Caco-2 (cell line): ENCODE results near the gene TIAM1. TPM values are rescaled to one million over a fixed set of nuclear protein-coding genes. Genes with fewer than 3 reads are reported as not detected.

Experiments
- BruUV-seq: library from RNA; stranded (reverse); fragments of 400-500 nt; replicated peaks from 2 replicates; lab custom pipeline; 2021; lab: Mats Ljungman, UMichigan
- CTCF ChIA-PET: fragments of 300-600 bp; sonication (Branson Sonifier 250); formaldehyde crosslinking; loops from one replicate; lab custom pipeline; 2022; ENCODE audit warnings: antibody characterized with exemption; lab: Charles Lee
- POLR2A ChIA-PET: fragments of 300-600 bp; sonication (Branson Sonifier 250); formaldehyde crosslinking; loops from one replicate; lab custom pipeline; 2022; ENCODE audit warnings: antibody characterized with exemption; lab: Charles Lee
- DNase-seq, 2 experiments: peaks; one replicate each; pipeline versions ENCODE4 v3.0.0 to v3.0.0-alpha.2; 2020 to 2022
- H3K27me3 ChIP-seq: replicated peaks from 2 replicates; pipeline ENCODE4 v1.6.0; 2011; ENCODE audit warnings: low read length; ENCODE audit not compliant: control insufficient read depth, insufficient read depth
- H3K36me3 ChIP-seq: 2 replicates; pipeline ENCODE4 v1.5.1; 2011; ENCODE audit warnings: low read length; ENCODE audit not compliant: control insufficient read depth, insufficient read depth
- H3K4me1 ChIP-seq: fragments of 250-450 bp; sonication (Bioruptor Pico); 2 replicates; pipeline ENCODE4 v1.5.1; 2020; ENCODE audit warnings: mild to moderate bottlenecking
- H3K4me3 ChIP-seq: 2 replicates; pipeline ENCODE4 v1.5.1; 2011; ENCODE audit warnings: low read depth, mild to moderate bottlenecking, control low read depth, low read length
- H3K9me3 ChIP-seq: fragments of 250-450 bp; sonication (Bioruptor Pico); 2 replicates; pipeline ENCODE4 v1.5.1; 2020; ENCODE audit warnings: mild to moderate bottlenecking, moderate library complexity
- H3K27ac Mint-ChIP-seq: one replicate; pipeline ENCODE4 v1.8.0; 2022; ENCODE audit warnings: mixed read lengths; ENCODE audit not compliant: unreplicated experiment
- H3K27me3 Mint-ChIP-seq: one replicate; pipeline ENCODE4 v1.8.0; 2022; ENCODE audit warnings: mixed read lengths; ENCODE audit not compliant: insufficient read depth, unreplicated experiment
- H3K36me3 Mint-ChIP-seq: one replicate; pipeline ENCODE4 v1.8.0; 2022; ENCODE audit warnings: mild to moderate bottlenecking, mixed read lengths; ENCODE audit not compliant: insufficient read depth, unreplicated experiment
- H3K4me1 Mint-ChIP-seq: one replicate; pipeline ENCODE4 v1.8.0; 2022; ENCODE audit warnings: low read depth, mixed read lengths; ENCODE audit not compliant: unreplicated experiment
- H3K4me3 Mint-ChIP-seq: one replicate; pipeline ENCODE4 v1.8.0; 2022; ENCODE audit warnings: mild to moderate bottlenecking, moderate library complexity, mixed read lengths; ENCODE audit not compliant: unreplicated experiment
- H3K9me3 Mint-ChIP-seq: one replicate; pipeline ENCODE4 v1.8.0; 2022; ENCODE audit warnings: mixed read lengths; ENCODE audit not compliant: unreplicated experiment
- CTCF ChIP-seq, 2 experiments: fragments of 200-600 bp in 1 of 2; IDR thresholded peaks; 1 replicate in 1 of 2; 2 replicates in 1 of 2; pipeline versions ENCODE4 v1.5.1 to v1.8.0; 2011 to 2022; ENCODE audit warnings: antibody characterized with exemption in 1 of 2, control low read depth in 1 of 2, inconsistent platforms in 1 of 2, low read depth in 1 of 2, low read length in 1 of 2, mild to moderate bottlenecking in 1 of 2, moderate library complexity in 1 of 2; ENCODE audit not compliant: insufficient read depth in 1 of 2, severe bottlenecking in 1 of 2, unreplicated experiment in 1 of 2
- intact Hi-C: fragments of 100-400 bp; cut with micrococcal nuclease; formaldehyde crosslinking; loops from one replicate; pipeline ENCODE4 v1.10.0; 2022; ENCODE audit not compliant: unreplicated experiment
- total RNA-seq: library from RNA; stranded (reverse); gene quantifications from 2 replicates; pipeline ENCODE4 v1.2.3, GENCODE V29; 2022

The TIAM1 gene
- total RNA-seq, 1 experiment from 2014 or later = 5.2 TPM

GRCh38 chr21:31331231-31331630, 12.8 kb downstream of the TIAM1 start:
- intact Hi-C loops = no loop called here
- Histone ChIP-seq H3K4me1 (no peaks in the 10 kb centered on the region), H3K9me3 (no peaks in the 10 kb centered on the region), H3K36me3 (no peaks in the 10 kb centered on the region), H3K4me3 (no peak overlapping the region), H3K27me3 (no peaks in the 10 kb centered on the region)
- Mint-ChIP-seq H3K36me3 (no peaks in the 10 kb centered on the region), H3K9me3 (no peaks in the 10 kb centered on the region), H3K27me3 (no peaks in the 10 kb centered on the region), H3K4me3 (no peak overlapping the region), H3K4me1 (no peaks in the 10 kb centered on the region), H3K27ac (no peak overlapping the region)
- POLR2A ChIA-PET = no interaction called here
- TF ChIP-seq CTCF (IDR thresholded peaks at IDR 0.05; ENCODE audit: insufficient read depth in 1 of 2, low read depth in 1 of 2, low read length in 1 of 2, severe bottlenecking in 1 of 2, unreplicated experiment in 1 of 2) = no peak
- BruUV-seq = no TSS peak
- CTCF ChIA-PET = no interaction called here
- no peak for DNase-seq

GRCh38 chr21:31330144-31330483, 13.9 kb downstream of the TIAM1 start:
- no peaks in the 10 kb centered on the region for H3K27me3 ChIP-seq
- H3K4me3 ChIP-seq = no peak overlapping the region
- Mint-ChIP-seq H3K27ac (no peak overlapping the region), H3K36me3 (no peaks in the 10 kb centered on the region), H3K9me3 (no peaks in the 10 kb centered on the region), H3K4me3 (no peak overlapping the region), H3K27me3 (no peaks in the 10 kb centered on the region), H3K4me1 (no peaks in the 10 kb centered on the region)
- ChIA-PET POLR2A (no interaction called here), CTCF (no interaction called here)
- DNase-seq = no peak
- H3K4me1 ChIP-seq = no peaks in the 10 kb centered on the region
- no peaks in the 10 kb centered on the region for H3K36me3 ChIP-seq
- no peak for TF ChIP-seq CTCF (IDR thresholded peaks at IDR 0.05; ENCODE audit: insufficient read depth in 1 of 2, low read depth in 1 of 2, low read length in 1 of 2, severe bottlenecking in 1 of 2, unreplicated experiment in 1 of 2)
- no TSS peak for BruUV-seq
- H3K9me3 ChIP-seq = no peaks in the 10 kb centered on the region
- intact Hi-C loops = no loop called here

- intact Hi-C loops = no loop called here
These were observed 14.5 kb downstream of the TIAM1 start for GRCh38 chr21:31329456-31330143.

More at GRCh38 chr21:31329456-31330143, 14.5 kb downstream of the TIAM1 start:
- no peaks in the 10 kb centered on the region for H3K4me1 Mint-ChIP-seq
- no peak overlapping the region for H3K4me3 Mint-ChIP-seq
- no peaks in the 10 kb centered on the region for H3K9me3 Mint-ChIP-seq
- no peaks in the 10 kb centered on the region for H3K27me3 ChIP-seq
- H3K36me3 ChIP-seq = no peaks in the 10 kb centered on the region
- no peaks in the 10 kb centered on the region for H3K36me3 Mint-ChIP-seq
- TF ChIP-seq CTCF (IDR thresholded peaks at IDR 0.05; ENCODE audit: insufficient read depth in 1 of 2, low read depth in 1 of 2, low read length in 1 of 2, severe bottlenecking in 1 of 2, unreplicated experiment in 1 of 2) = no peak
- no peaks in the 10 kb centered on the region for H3K27me3 Mint-ChIP-seq
- BruUV-seq = no TSS peak
- no peak for DNase-seq
- no peak overlapping the region for H3K4me3 ChIP-seq
- H3K9me3 ChIP-seq = no peaks in the 10 kb centered on the region
- H3K27ac Mint-ChIP-seq = no peak overlapping the region
- H3K4me1 ChIP-seq = no peaks in the 10 kb centered on the region
- ChIA-PET CTCF (no interaction called here), POLR2A (no interaction called here)
